Esophagus squamous epithelium (tissue), 4 donors: Measurements from ENCODE around the gene RNF220.

ENCODE experiments used
- CTCF ChIP-seq, 6 experiments: fragments of 450-650 bp in 4 of 6; fragments of 200-600 bp in 2 of 6; sonication (generic) in 2 of 6; IDR thresholded peaks; one replicate each; pipeline ENCODE4 v1.5.1; 2016 to 2019; ENCODE audit warnings: antibody characterized with exemption in 6 of 6, mild to moderate bottlenecking in 4 of 6, moderate library complexity in 4 of 6
- POLR2A ChIP-seq, 4 donors: fragments of 450-650 bp; IDR thresholded peaks; one replicate each; pipeline ENCODE4 v1.6.1; 2017; ENCODE audit warnings: antibody characterized with exemption in 4 of 4, mild to moderate bottlenecking in 4 of 4, moderate library complexity in 3 of 4

- TF ChIP-seq CTCF (IDR thresholded peaks at IDR 0.05) (no peak), POLR2A (IDR thresholded peaks at IDR 0.05) (no peak)
These were observed 16.5 kb upstream of the RNF220 start for GRCh38 chr1:44388551-44388950.
